ENCODE data around the gene RAD18. TPM values are rescaled to one million over a fixed set of nuclear protein-coding genes. Genes with fewer than 3 reads are reported as not detected.

RAD18 gene
- total and polyA plus RNA-seq, 2 donors (not counting 1 experiment from before 2014, with no cell fraction given) = 4.8 to 21.3 TPM

DNA sequence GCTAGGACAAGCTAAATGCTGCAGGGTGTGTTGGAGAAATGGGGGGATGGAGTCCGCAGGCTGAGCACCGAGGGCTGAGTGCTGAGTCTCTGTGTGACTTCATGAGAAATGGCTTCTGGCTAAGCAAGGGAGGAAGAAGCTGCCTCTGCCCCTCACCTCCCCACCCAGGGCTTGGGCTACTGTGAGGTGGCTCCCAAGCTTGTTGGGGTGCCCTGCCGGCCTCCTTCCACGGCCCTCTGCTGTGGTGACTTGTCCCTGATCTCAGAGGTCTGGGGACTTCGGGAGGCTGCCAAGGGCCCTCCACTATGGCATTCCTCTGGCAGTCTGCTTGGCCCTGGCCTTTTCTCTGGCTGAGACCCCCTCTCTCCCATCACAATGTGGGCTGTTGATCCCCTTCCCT is 30.1 kb upstream of the RAD18 start:
- Histone ChIP-seq H3K36me3 (replicated peaks in 1 of 2; ENCODE audit: control extremely low read depth in 1 of 2, control insufficient read depth in 1 of 2, extremely low read depth in 1 of 2, insufficient read depth in 2 of 2, low read length in 1 of 2) (no peaks in the 10 kb centered on the region), H3K9ac (ENCODE audit: low read length) (no peak overlapping the region), H3K79me2 (ENCODE audit: control insufficient read depth, insufficient read depth, low read length) (no peaks in the 10 kb centered on the region), H3K4me3 (ENCODE audit: control extremely low read depth in 1 of 5, extremely low read depth in 1 of 5, insufficient read depth in 1 of 5, low read depth in 2 of 5, low read length in 4 of 5) (no peak overlapping the region), H3K27me3 (replicated peaks in 1 of 4; ENCODE audit: control extremely low read depth in 1 of 4, control insufficient read depth in 3 of 4, insufficient read depth in 4 of 4, low read length in 3 of 4) (no peaks in the 10 kb centered on the region), H3K9me3 (ENCODE audit: control extremely low read depth in 1 of 3, control insufficient read depth in 2 of 3, insufficient read depth in 1 of 3, low read length in 2 of 3) (no peaks in the 10 kb centered on the region), H4K20me1 (ENCODE audit: control insufficient read depth, insufficient read depth, low read length, poor library complexity, severe bottlenecking) (no peaks in the 10 kb centered on the region), H3K27ac (ENCODE audit: low read length in 2 of 2) (no peak overlapping the region), H3K4me2 (replicated peaks; ENCODE audit: low read depth, low read length, poor library complexity, severe bottlenecking) (no peak overlapping the region), H2AFZ (ENCODE audit: insufficient read depth, low read depth, low read length, poor library complexity, severe bottlenecking) (no peak overlapping the region), H3K4me1 (ENCODE audit: control insufficient read depth in 2 of 2, insufficient read depth in 2 of 2, low read length in 2 of 2) (no peaks in the 10 kb centered on the region)
- H3K27me3 Mint-ChIP-seq = peaks cover 10% of the 10 kb centered on the region
- no peaks in the 10 kb centered on the region for H3K9me3 Mint-ChIP-seq (ENCODE audit: insufficient read depth)
- no peak overlapping the region for H3K27ac Mint-ChIP-seq
- POLR2A ChIA-PET = no interaction called here
- H3K4me1 Mint-ChIP-seq = no peaks in the 10 kb centered on the region
- CTCF ChIA-PET = no interaction called here
- no peak for DNase-seq
- TF ChIP-seq, protein P1, sequence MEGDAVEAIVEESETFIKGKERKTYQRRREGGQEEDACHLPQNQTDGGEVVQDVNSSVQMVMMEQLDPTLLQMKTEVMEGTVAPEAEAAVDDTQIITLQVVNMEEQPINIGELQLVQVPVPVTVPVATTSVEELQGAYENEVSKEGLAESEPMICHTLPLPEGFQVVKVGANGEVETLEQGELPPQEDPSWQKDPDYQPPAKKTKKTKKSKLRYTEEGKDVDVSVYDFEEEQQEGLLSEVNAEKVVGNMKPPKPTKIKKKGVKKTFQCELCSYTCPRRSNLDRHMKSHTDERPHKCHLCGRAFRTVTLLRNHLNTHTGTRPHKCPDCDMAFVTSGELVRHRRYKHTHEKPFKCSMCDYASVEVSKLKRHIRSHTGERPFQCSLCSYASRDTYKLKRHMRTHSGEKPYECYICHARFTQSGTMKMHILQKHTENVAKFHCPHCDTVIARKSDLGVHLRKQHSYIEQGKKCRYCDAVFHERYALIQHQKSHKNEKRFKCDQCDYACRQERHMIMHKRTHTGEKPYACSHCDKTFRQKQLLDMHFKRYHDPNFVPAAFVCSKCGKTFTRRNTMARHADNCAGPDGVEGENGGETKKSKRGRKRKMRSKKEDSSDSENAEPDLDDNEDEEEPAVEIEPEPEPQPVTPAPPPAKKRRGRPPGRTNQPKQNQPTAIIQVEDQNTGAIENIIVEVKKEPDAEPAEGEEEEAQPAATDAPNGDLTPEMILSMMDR (IDR thresholded peaks at IDR 0.05) = no peak
- TF ChIP-seq EZH2 (IDR thresholded peaks at IDR 0.05; ENCODE audit: borderline replicate concordance, insufficient read depth, low read depth, low read length, poor library complexity, severe bottlenecking) = no peak
- no peak for ATAC-seq (ENCODE audit: low read depth)
- H3K4me3 Mint-ChIP-seq = no peak overlapping the region
- intact Hi-C loops (cut with micrococcal nuclease) = no loop called here
- WGBS (ENCODE audit: insufficient coverage) = 84% methylated on average over 5 of the region's 5 CpGs

DNA sequence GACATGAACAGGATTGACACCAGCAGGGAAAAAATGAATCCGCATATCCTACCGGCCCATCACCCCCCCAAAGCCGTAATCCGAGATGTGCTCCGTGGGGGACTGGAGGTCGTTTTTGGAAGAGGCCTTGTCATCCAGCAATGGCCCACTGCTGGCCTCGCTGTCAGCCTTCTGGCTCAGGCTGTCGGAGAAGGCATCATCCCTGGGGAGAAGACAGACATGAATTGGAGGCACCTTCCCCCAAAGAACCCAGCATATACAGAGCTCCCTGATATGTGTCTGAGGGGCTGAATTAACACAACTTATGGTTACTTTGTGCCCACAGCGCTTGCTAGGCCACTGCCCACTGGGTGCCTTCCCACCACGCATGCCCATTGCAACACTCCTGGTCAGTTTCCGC is 29.6 kb upstream of the RAD18 start:
- ATAC-seq (ENCODE audit: low read depth) = no peak
- H3K27ac Mint-ChIP-seq = no peak overlapping the region
- Histone ChIP-seq H3K36me3 (replicated peaks in 1 of 2; ENCODE audit: control extremely low read depth in 1 of 2, control insufficient read depth in 1 of 2, extremely low read depth in 1 of 2, insufficient read depth in 2 of 2, low read length in 1 of 2) (no peaks in the 10 kb centered on the region), H3K4me1 (ENCODE audit: control insufficient read depth in 2 of 2, insufficient read depth in 2 of 2, low read length in 2 of 2) (peaks cover 0 to 2% of the 10 kb centered on the region in 2 donors), H4K20me1 (ENCODE audit: control insufficient read depth, insufficient read depth, low read length, poor library complexity, severe bottlenecking) (no peaks in the 10 kb centered on the region), H3K27ac (ENCODE audit: low read length in 2 of 2) (no peak overlapping the region), H3K9ac (ENCODE audit: low read length) (no peak overlapping the region), H3K4me2 (replicated peaks; ENCODE audit: low read depth, low read length, poor library complexity, severe bottlenecking) (no peak overlapping the region), H3K4me3 (ENCODE audit: control extremely low read depth in 1 of 5, extremely low read depth in 1 of 5, insufficient read depth in 1 of 5, low read depth in 2 of 5, low read length in 4 of 5) (no peak overlapping the region), H3K79me2 (ENCODE audit: control insufficient read depth, insufficient read depth, low read length) (no peaks in the 10 kb centered on the region), H2AFZ (ENCODE audit: insufficient read depth, low read depth, low read length, poor library complexity, severe bottlenecking) (no peak overlapping the region), H3K27me3 (replicated peaks in 1 of 4; ENCODE audit: control extremely low read depth in 1 of 4, control insufficient read depth in 3 of 4, insufficient read depth in 4 of 4, low read length in 3 of 4) (no peaks in the 10 kb centered on the region), H3K9me3 (ENCODE audit: control extremely low read depth in 1 of 3, control insufficient read depth in 2 of 3, insufficient read depth in 1 of 3, low read length in 2 of 3) (no peaks in the 10 kb centered on the region)
- ChIA-PET POLR2A (no interaction called here), CTCF (no interaction called here)
- 93% methylated on average over 7 of the region's 11 CpGs for WGBS (ENCODE audit: insufficient coverage)
- H3K4me3 Mint-ChIP-seq = no peak overlapping the region
- DNase-seq = no peak
- TF ChIP-seq EZH2 (IDR thresholded peaks at IDR 0.05; ENCODE audit: borderline replicate concordance, insufficient read depth, low read depth, low read length, poor library complexity, severe bottlenecking) = no peak
- TF ChIP-seq, protein P1 (IDR thresholded peaks at IDR 0.05) = no peak
- intact Hi-C loops (cut with micrococcal nuclease) = no loop called here
- H3K9me3 Mint-ChIP-seq (ENCODE audit: insufficient read depth) = no peaks in the 10 kb centered on the region
- H3K27me3 Mint-ChIP-seq = peaks cover 6% of the 10 kb centered on the region
- H3K4me1 Mint-ChIP-seq = peaks cover 3% of the 10 kb centered on the region
